ENCODE data around the gene ZNF622. TPM values are rescaled to one million over a fixed set of nuclear protein-coding genes. Genes with fewer than 3 reads are reported as not detected.

ZNF622 gene
- total RNA-seq, 1 donor from 2014 or later: 75.5 TPM

GRCh38 chr5:16457853-16458252 is 7.7 kb downstream of the ZNF622 start:
- Histone ChIP-seq H3K27me3 (no peaks in the 10 kb centered on the region), H3K4me1 (peaks cover 0 to 2% of the 10 kb centered on the region in 2 donors), H3K36me3 (peaks cover 36 to 61% of the 10 kb centered on the region in 2 donors), H3K9me3 (no peaks in the 10 kb centered on the region), H3K4me3 (no peak overlapping the region), H3K27ac (no peak overlapping the region)
- DNase-seq (ENCODE audit: low spot score in 2 of 2): no peak
- intact Hi-C loops (cut with DNase I): no loop called here
- TF ChIP-seq, protein P1, sequence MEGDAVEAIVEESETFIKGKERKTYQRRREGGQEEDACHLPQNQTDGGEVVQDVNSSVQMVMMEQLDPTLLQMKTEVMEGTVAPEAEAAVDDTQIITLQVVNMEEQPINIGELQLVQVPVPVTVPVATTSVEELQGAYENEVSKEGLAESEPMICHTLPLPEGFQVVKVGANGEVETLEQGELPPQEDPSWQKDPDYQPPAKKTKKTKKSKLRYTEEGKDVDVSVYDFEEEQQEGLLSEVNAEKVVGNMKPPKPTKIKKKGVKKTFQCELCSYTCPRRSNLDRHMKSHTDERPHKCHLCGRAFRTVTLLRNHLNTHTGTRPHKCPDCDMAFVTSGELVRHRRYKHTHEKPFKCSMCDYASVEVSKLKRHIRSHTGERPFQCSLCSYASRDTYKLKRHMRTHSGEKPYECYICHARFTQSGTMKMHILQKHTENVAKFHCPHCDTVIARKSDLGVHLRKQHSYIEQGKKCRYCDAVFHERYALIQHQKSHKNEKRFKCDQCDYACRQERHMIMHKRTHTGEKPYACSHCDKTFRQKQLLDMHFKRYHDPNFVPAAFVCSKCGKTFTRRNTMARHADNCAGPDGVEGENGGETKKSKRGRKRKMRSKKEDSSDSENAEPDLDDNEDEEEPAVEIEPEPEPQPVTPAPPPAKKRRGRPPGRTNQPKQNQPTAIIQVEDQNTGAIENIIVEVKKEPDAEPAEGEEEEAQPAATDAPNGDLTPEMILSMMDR (IDR thresholded peaks at IDR 0.05): no peak

- Histone ChIP-seq H3K27ac (no peak overlapping the region), H3K27me3 (no peaks in the 10 kb centered on the region), H3K4me1 (no peaks in the 10 kb centered on the region), H3K36me3 (peaks cover 35 to 61% of the 10 kb centered on the region in 2 donors), H3K9me3 (no peaks in the 10 kb centered on the region), H3K4me3 (no peak overlapping the region)
- no peak for DNase-seq (ENCODE audit: low spot score in 2 of 2)
- TF ChIP-seq, protein P1 (IDR thresholded peaks at IDR 0.05): no peak
- intact Hi-C loops (cut with DNase I): no loop called here
Observed at GRCh38 chr5:16457451-16457850, 8.1 kb downstream of the ZNF622 start.

GRCh38 chr5:16456103-16456832 is 9.3 kb downstream of the ZNF622 start:
- Histone ChIP-seq H3K27ac (peak overlapping the region in 1 of 2 donors; percentile 10), H3K4me1 (no peaks in the 10 kb centered on the region), H3K36me3 (peaks cover 33 to 61% of the 10 kb centered on the region in 2 donors), H3K9me3 (no peaks in the 10 kb centered on the region), H3K4me3 (no peak overlapping the region), H3K27me3 (no peaks in the 10 kb centered on the region)
- no peak for DNase-seq (ENCODE audit: low spot score in 2 of 2)
- TF ChIP-seq, protein P1 (IDR thresholded peaks at IDR 0.05): peak; percentile 28 to 65 (median 57)
- intact Hi-C loops (cut with DNase I): no loop called here

GRCh38 chr5:16455668-16456067 is 9.9 kb downstream of the ZNF622 start:
- H3K4me1 ChIP-seq: no peaks in the 10 kb centered on the region
- H3K27me3 ChIP-seq: no peaks in the 10 kb centered on the region
- no peak for DNase-seq (ENCODE audit: low spot score in 2 of 2)
- intact Hi-C loops (cut with DNase I): no loop called here
- H3K9me3 ChIP-seq: no peaks in the 10 kb centered on the region
- no peak overlapping the region for H3K4me3 ChIP-seq
- TF ChIP-seq, protein P1 (IDR thresholded peaks at IDR 0.05): no peak
- peaks cover 36 to 61% of the 10 kb centered on the region in 2 donors for H3K36me3 ChIP-seq
- peak overlapping the region in 1 of 2 donors; percentile 10 for H3K27ac ChIP-seq

GRCh38 chr5:16454686-16455085 is 10.9 kb downstream of the ZNF622 start:
- Histone ChIP-seq H3K27me3 (no peaks in the 10 kb centered on the region), H3K36me3 (peaks cover 46 to 70% of the 10 kb centered on the region in 2 donors), H3K4me3 (no peak overlapping the region), H3K27ac (no peak overlapping the region), H3K9me3 (no peaks in the 10 kb centered on the region), H3K4me1 (no peaks in the 10 kb centered on the region)
- DNase-seq (ENCODE audit: low spot score in 2 of 2): no peak
- TF ChIP-seq, protein P1 (IDR thresholded peaks at IDR 0.05): no peak
- intact Hi-C loops (cut with DNase I): no loop called here

Data from ascending aorta (tissue), 2 donors.